Measurements from ENCODE around the gene COL9A2. TPM values are rescaled to one million over a fixed set of nuclear protein-coding genes. Genes with fewer than 3 reads are reported as not detected.

COL9A2 gene
- total RNA-seq, 2 experiments from 2014 or later = 10.6 to 21.4 TPM

- Histone ChIP-seq H3K4me1 (ENCODE audit: insufficient read depth, low read length, poor library complexity, severe bottlenecking) (peaks cover 44% of the 10 kb centered on the region), H3K4me3 (ENCODE audit: low read depth, low read length, poor library complexity, severe bottlenecking) (no peak overlapping the region), H4K20me1 (ENCODE audit: insufficient read depth, low read length) (no peaks in the 10 kb centered on the region), H3K9me2 (ENCODE audit: insufficient read depth, low read length) (no peaks in the 10 kb centered on the region), H2AFZ (ENCODE audit: low read length) (no peak overlapping the region), H3K36me3 (ENCODE audit: insufficient read depth, low read length) (no peaks in the 10 kb centered on the region), H3K9me3 (ENCODE audit: low read length) (no peaks in the 10 kb centered on the region), H3K4me2 (ENCODE audit: low read length) (no peak overlapping the region), H3K27ac (ENCODE audit: low read depth, low read length, poor library complexity, severe bottlenecking) (no peak overlapping the region), H3K79me2 (ENCODE audit: insufficient read depth, low read depth, low read length) (no peaks in the 10 kb centered on the region)
- DNase-seq (ENCODE audit: low spot score) = no peak
- ChIA-PET CTCF (ENCODE audit: unreplicated experiment) (interaction anchor here (0.7 kb wide), 2 partner anchors 27 to 135 kb away, joined by 4 to 8 read pairs; no protein-coding TSS in a partner anchor), POLR2A (interaction anchor here (0.7 kb wide), 1 partner anchor 23 kb away, joined by 4 read pairs; no protein-coding TSS in a partner anchor)
- BruUV-seq (replicated peaks) = no TSS peak
- intact Hi-C loops (cut with micrococcal nuclease; ENCODE audit: unreplicated experiment) = no loop called here
- TF ChIP-seq CTCF (conservative IDR thresholded peaks at IDR 0.05; ENCODE audit: low read length) (peak; percentile 52), EZH2phosphoT487 (IDR thresholded peaks at IDR 0.05; ENCODE audit: borderline replicate concordance, low read depth, low read length) (no peak)
Observed at GRCh38 chr1:40310983-40311642, 6.0 kb downstream of the COL9A2 start.

- no TSS peak for BruUV-seq (replicated peaks)
- H4K20me1 ChIP-seq (ENCODE audit: insufficient read depth, low read length) = no peaks in the 10 kb centered on the region
- no peak overlapping the region for H3K4me3 ChIP-seq (ENCODE audit: low read depth, low read length, poor library complexity, severe bottlenecking)
- no peaks in the 10 kb centered on the region for H3K36me3 ChIP-seq (ENCODE audit: insufficient read depth, low read length)
- H3K9me2 ChIP-seq (ENCODE audit: insufficient read depth, low read length) = no peaks in the 10 kb centered on the region
- H3K4me1 ChIP-seq (ENCODE audit: insufficient read depth, low read length, poor library complexity, severe bottlenecking) = peaks cover 35% of the 10 kb centered on the region
- H3K9me3 ChIP-seq (ENCODE audit: low read length) = no peaks in the 10 kb centered on the region
- H3K79me2 ChIP-seq (ENCODE audit: insufficient read depth, low read depth, low read length) = no peaks in the 10 kb centered on the region
- no peak for TF ChIP-seq CTCF (conservative IDR thresholded peaks at IDR 0.05; ENCODE audit: low read length)
- no peak overlapping the region for H3K27ac ChIP-seq (ENCODE audit: low read depth, low read length, poor library complexity, severe bottlenecking)
- intact Hi-C loops (cut with micrococcal nuclease; ENCODE audit: unreplicated experiment) = no loop called here
- no peak for DNase-seq (ENCODE audit: low spot score)
- no peak overlapping the region for H3K4me2 ChIP-seq (ENCODE audit: low read length)
- ChIA-PET CTCF (ENCODE audit: unreplicated experiment) (interaction anchor here (0.7 kb wide), 1 partner anchor 78 kb away, joined by 3 read pairs; no protein-coding TSS in a partner anchor), POLR2A (no interaction called here)
- no peak overlapping the region for H2AFZ ChIP-seq (ENCODE audit: low read length)
Observed at GRCh38 chr1:40310129-40310461, 7.0 kb downstream of the COL9A2 start.

GRCh38 chr1:40309374-40310128 is 7.5 kb downstream of the COL9A2 start:
- TF ChIP-seq EZH2phosphoT487 (IDR thresholded peaks at IDR 0.05; ENCODE audit: borderline replicate concordance, low read depth, low read length) (no peak), CTCF (conservative IDR thresholded peaks at IDR 0.05; ENCODE audit: low read length) (no peak)

More at GRCh38 chr1:40309374-40310128, 7.5 kb downstream of the COL9A2 start:
- no peaks in the 10 kb centered on the region for H4K20me1 ChIP-seq (ENCODE audit: insufficient read depth, low read length)
- H3K79me2 ChIP-seq (ENCODE audit: insufficient read depth, low read depth, low read length) = no peaks in the 10 kb centered on the region
- H3K9me2 ChIP-seq (ENCODE audit: insufficient read depth, low read length) = no peaks in the 10 kb centered on the region
- H3K4me1 ChIP-seq (ENCODE audit: insufficient read depth, low read length, poor library complexity, severe bottlenecking) = peaks cover 29% of the 10 kb centered on the region
- no peak overlapping the region for H3K4me2 ChIP-seq (ENCODE audit: low read length)
- DNase-seq (ENCODE audit: low spot score) = no peak
- ChIA-PET POLR2A (no interaction called here), CTCF (ENCODE audit: unreplicated experiment) (interaction anchor here (0.7 kb wide), 1 partner anchor 78 kb away, joined by 3 read pairs; no protein-coding TSS in a partner anchor)
- BruUV-seq (replicated peaks) = no TSS peak
- no peaks in the 10 kb centered on the region for H3K36me3 ChIP-seq (ENCODE audit: insufficient read depth, low read length)
- H3K9me3 ChIP-seq (ENCODE audit: low read length) = no peaks in the 10 kb centered on the region
- intact Hi-C loops (cut with micrococcal nuclease; ENCODE audit: unreplicated experiment) = no loop called here
- H3K4me3 ChIP-seq (ENCODE audit: low read depth, low read length, poor library complexity, severe bottlenecking) = no peak overlapping the region
- H2AFZ ChIP-seq (ENCODE audit: low read length) = no peak overlapping the region
- no peak overlapping the region for H3K27ac ChIP-seq (ENCODE audit: low read depth, low read length, poor library complexity, severe bottlenecking)
